ENCODE data around the gene MIPOL1.

The MIPOL1 gene

GRCh38 chr14:37600880-37601741 is 403.4 kb downstream of the MIPOL1 start:
- TF ChIP-seq, protein P1, sequence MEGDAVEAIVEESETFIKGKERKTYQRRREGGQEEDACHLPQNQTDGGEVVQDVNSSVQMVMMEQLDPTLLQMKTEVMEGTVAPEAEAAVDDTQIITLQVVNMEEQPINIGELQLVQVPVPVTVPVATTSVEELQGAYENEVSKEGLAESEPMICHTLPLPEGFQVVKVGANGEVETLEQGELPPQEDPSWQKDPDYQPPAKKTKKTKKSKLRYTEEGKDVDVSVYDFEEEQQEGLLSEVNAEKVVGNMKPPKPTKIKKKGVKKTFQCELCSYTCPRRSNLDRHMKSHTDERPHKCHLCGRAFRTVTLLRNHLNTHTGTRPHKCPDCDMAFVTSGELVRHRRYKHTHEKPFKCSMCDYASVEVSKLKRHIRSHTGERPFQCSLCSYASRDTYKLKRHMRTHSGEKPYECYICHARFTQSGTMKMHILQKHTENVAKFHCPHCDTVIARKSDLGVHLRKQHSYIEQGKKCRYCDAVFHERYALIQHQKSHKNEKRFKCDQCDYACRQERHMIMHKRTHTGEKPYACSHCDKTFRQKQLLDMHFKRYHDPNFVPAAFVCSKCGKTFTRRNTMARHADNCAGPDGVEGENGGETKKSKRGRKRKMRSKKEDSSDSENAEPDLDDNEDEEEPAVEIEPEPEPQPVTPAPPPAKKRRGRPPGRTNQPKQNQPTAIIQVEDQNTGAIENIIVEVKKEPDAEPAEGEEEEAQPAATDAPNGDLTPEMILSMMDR (IDR thresholded peaks at IDR 0.05; ENCODE audit: insufficient read depth, low read depth, low read length, missing control alignments): no peak
- DNase-seq (ENCODE audit: low read depth): no peak
- no peak overlapping the region for H3K4me3 ChIP-seq (ENCODE audit: low read length)

- DNase-seq (ENCODE audit: low read depth): no peak
- TF ChIP-seq, protein P1 (IDR thresholded peaks at IDR 0.05; ENCODE audit: insufficient read depth, low read depth, low read length, missing control alignments): no peak
- H3K4me3 ChIP-seq (ENCODE audit: low read length): no peak overlapping the region
Measured at GRCh38 chr14:37601865-37602264, 404.1 kb downstream of the MIPOL1 start.
